NCI-H774 (cell line): Measurements from ENCODE around the gene NR5A1.
A peak's percentile ranks its signal among the peaks of the same experiment; 100 is the strongest.

Experiments
- DNase-seq: peaks from one replicate; lab custom pipeline; 2025; lab: John Stamatoyannopoulos, UW

The NR5A1 gene

GRCh38 chr9:124480621-124480981, 26.6 kb downstream of the NR5A1 start:
- DNase-seq: peak; percentile 38

GRCh38 chr9:124479947-124480620, 27.1 kb downstream of the NR5A1 start:
- no peak for DNase-seq

- DNase-seq: no peak
Observed at GRCh38 chr9:124479371-124479770, 27.8 kb downstream of the NR5A1 start.

GRCh38 chr9:124478354-124478753, 28.8 kb downstream of the NR5A1 start:
- no peak for DNase-seq

- DNase-seq: peak; percentile 52
Observed at GRCh38 chr9:124477648-124478285, 29.4 kb downstream of the NR5A1 start.

GRCh38 chr9:124477211-124477647, 30.0 kb downstream of the NR5A1 start:
- peak; percentile 14 for DNase-seq

- DNase-seq: no peak
Observed at GRCh38 chr9:124475868-124476690, 31.1 kb downstream of the NR5A1 start.

GRCh38 chr9:124475158-124475867, 31.9 kb downstream of the NR5A1 start:
- no peak for DNase-seq

GRCh38 chr9:124474151-124474550, 33.0 kb downstream of the NR5A1 start:
- no peak for DNase-seq

GRCh38 chr9:124473310-124473709, 33.9 kb downstream of the NR5A1 start:
- no peak for DNase-seq

GRCh38 chr9:124472770-124473169, 34.4 kb downstream of the NR5A1 start:
- no peak for DNase-seq

GRCh38 chr9:124471761-124472160, 35.4 kb downstream of the NR5A1 start:
- no peak for DNase-seq

GRCh38 chr9:124470726-124471125, 36.5 kb downstream of the NR5A1 start:
- DNase-seq: no peak

GRCh38 chr9:124470306-124470705, 36.9 kb downstream of the NR5A1 start:
- DNase-seq: no peak

GRCh38 chr9:124469011-124469832, 38.0 kb downstream of the NR5A1 start:
- no peak for DNase-seq

- DNase-seq: no peak
Observed at GRCh38 chr9:124468061-124468740, 39.0 kb downstream of the NR5A1 start.

- DNase-seq: no peak
Observed at GRCh38 chr9:124467410-124468060, 39.7 kb downstream of the NR5A1 start.

GRCh38 chr9:124465736-124466135, 41.5 kb downstream of the NR5A1 start:
- DNase-seq: no peak

GRCh38 chr9:124462739-124463138, 44.5 kb downstream of the NR5A1 start:
- no peak for DNase-seq

GRCh38 chr9:124458441-124458840, 48.8 kb downstream of the NR5A1 start:
- no peak for DNase-seq
